Thyroid gland (tissue), 4 donors: ENCODE data around the gene FLOT2.

Source experiments
- CTCF ChIP-seq, 6 experiments: fragments of 200-600 bp in 3 of 6; fragments of 450-650 bp in 3 of 6; sonication (generic) in 3 of 6; IDR thresholded peaks; one replicate each; pipeline ENCODE4 v1.5.1; 2016 to 2019; ENCODE audit warnings: antibody characterized with exemption in 6 of 6, mild to moderate bottlenecking in 2 of 6, inconsistent platforms in 1 of 6, moderate library complexity in 1 of 6
- POLR2A ChIP-seq, 2 donors: fragments of 450-650 bp; IDR thresholded peaks; one replicate each; pipeline ENCODE4 v1.6.1; 2017; ENCODE audit warnings: antibody characterized with exemption in 2 of 2, mild to moderate bottlenecking in 2 of 2, moderate library complexity in 1 of 2

DNA sequence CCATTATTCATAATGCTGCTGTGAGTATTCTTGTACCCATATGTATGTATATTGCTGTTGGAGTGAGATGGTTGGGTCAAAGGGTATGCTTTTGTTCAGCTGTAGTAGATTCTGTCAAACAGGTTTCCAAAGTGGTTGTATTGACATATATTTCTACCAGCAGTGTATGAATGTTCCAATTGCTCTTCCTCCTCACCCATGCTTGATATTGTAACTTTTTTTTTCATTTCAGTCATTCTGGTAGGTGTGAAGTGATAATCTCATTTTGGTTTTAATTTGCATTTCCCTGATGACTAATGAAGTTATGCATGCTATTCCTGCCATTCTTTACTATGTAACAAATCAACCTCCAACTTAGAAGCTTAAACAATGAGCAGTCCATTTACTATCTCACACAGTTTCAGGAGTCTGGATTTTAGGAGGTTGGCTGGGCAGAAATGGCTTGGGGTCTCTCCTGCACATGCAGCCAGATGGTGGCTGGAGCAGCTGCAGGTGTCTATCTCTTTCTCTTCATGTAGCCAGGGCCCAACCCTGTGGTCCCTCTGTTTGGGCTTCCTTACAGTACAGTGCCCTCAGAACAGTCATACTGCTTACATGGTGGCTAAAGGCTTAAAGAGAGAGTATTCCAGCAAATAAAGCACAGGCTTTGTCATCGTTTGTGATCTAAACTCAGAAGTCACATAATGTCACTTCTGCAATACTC lies 21.5 kb downstream of the FLOT2 start:
- TF ChIP-seq CTCF (IDR thresholded peaks at IDR 0.05): no peak
- TF ChIP-seq POLR2A (IDR thresholded peaks at IDR 0.05): no peak
